ENCODE measurements around the gene AGAP1.

AGAP1 gene

GRCh38 chr2:235530735-235531134, 36.9 kb downstream of the AGAP1 start:
- no peak for DNase-seq (ENCODE audit: low read depth in 1 of 2, low spot score in 1 of 2)

GRCh38 chr2:235532307-235532706, 38.5 kb downstream of the AGAP1 start:
- DNase-seq (ENCODE audit: low read depth in 1 of 2, low spot score in 1 of 2), result no peak

GRCh38 chr2:235533198-235533597, 39.4 kb downstream of the AGAP1 start:
- no peak for DNase-seq (ENCODE audit: low read depth in 1 of 2, low spot score in 1 of 2)

- no peak for DNase-seq (ENCODE audit: low read depth in 1 of 2, low spot score in 1 of 2)
Measured at GRCh38 chr2:235533616-235534385, 40.0 kb downstream of the AGAP1 start.

- no peak for DNase-seq (ENCODE audit: low read depth in 1 of 2, low spot score in 1 of 2)
Measured at GRCh38 chr2:235534678-235535422, 41.0 kb downstream of the AGAP1 start.

GRCh38 chr2:235535423-235536130, 41.7 kb downstream of the AGAP1 start:
- no peak for DNase-seq (ENCODE audit: low read depth in 1 of 2, low spot score in 1 of 2)

GRCh38 chr2:235536711-235537110, 42.9 kb downstream of the AGAP1 start:
- DNase-seq (ENCODE audit: low read depth in 1 of 2, low spot score in 1 of 2), result no peak

GRCh38 chr2:235537186-235537585, 43.3 kb downstream of the AGAP1 start:
- DNase-seq (ENCODE audit: low read depth in 1 of 2, low spot score in 1 of 2), result no peak

- no peak for DNase-seq (ENCODE audit: low read depth in 1 of 2, low spot score in 1 of 2)
Measured at GRCh38 chr2:235537587-235537986, 43.7 kb downstream of the AGAP1 start.

- DNase-seq (ENCODE audit: low read depth in 1 of 2, low spot score in 1 of 2), result no peak
Measured at GRCh38 chr2:235538144-235538639, 44.3 kb downstream of the AGAP1 start.

- no peak for DNase-seq (ENCODE audit: low read depth in 1 of 2, low spot score in 1 of 2)
Measured at GRCh38 chr2:235538981-235539380, 45.1 kb downstream of the AGAP1 start.

GRCh38 chr2:235539773-235540172, 45.9 kb downstream of the AGAP1 start:
- no peak for DNase-seq (ENCODE audit: low read depth in 1 of 2, low spot score in 1 of 2)

GRCh38 chr2:235541016-235541415, 47.2 kb downstream of the AGAP1 start:
- DNase-seq (ENCODE audit: low read depth in 1 of 2, low spot score in 1 of 2), result no peak

GRCh38 chr2:235541838-235542549, 48.2 kb downstream of the AGAP1 start:
- no peak for DNase-seq (ENCODE audit: low read depth in 1 of 2, low spot score in 1 of 2)

- no peak for DNase-seq (ENCODE audit: low read depth in 1 of 2, low spot score in 1 of 2)
Measured at GRCh38 chr2:235542733-235543127, 48.9 kb downstream of the AGAP1 start.

- DNase-seq (ENCODE audit: low read depth in 1 of 2, low spot score in 1 of 2), result no peak
Measured at GRCh38 chr2:235543128-235543750, 49.4 kb downstream of the AGAP1 start.

- DNase-seq (ENCODE audit: low read depth in 1 of 2, low spot score in 1 of 2), result no peak
Measured at GRCh38 chr2:235543851-235544688, 50.2 kb downstream of the AGAP1 start.

- DNase-seq (ENCODE audit: low read depth in 1 of 2, low spot score in 1 of 2), result no peak
Measured at GRCh38 chr2:235544689-235544969, 50.8 kb downstream of the AGAP1 start.

- no peak for DNase-seq (ENCODE audit: low read depth in 1 of 2, low spot score in 1 of 2)
Measured at GRCh38 chr2:235545339-235546150, 51.7 kb downstream of the AGAP1 start.
